CD4-positive, alpha-beta T cell (primary cell): ENCODE results near the gene RAB1B. TPM values are rescaled to one million over a fixed set of nuclear protein-coding genes. Genes with fewer than 3 reads are reported as not detected.
A peak's percentile ranks its signal among the peaks of the same experiment; 100 is the strongest.

Source experiments
- ATAC-seq: fragments of 200-7000 bp; cut with Tn5 transposase; one replicate; pipeline ENCODE4 v1.10.0; 2022; ENCODE audit warnings: mild to moderate bottlenecking; ENCODE audit not compliant: poor library complexity
- CTCF ChIA-PET: fragments of 350-600 bp; sonication (Branson Sonifier 250); formaldehyde crosslinking; loops from one replicate; lab custom pipeline; 2021; ENCODE audit warnings: antibody characterized with exemption, inconsistent platforms; lab: Charles Lee
- POLR2A ChIA-PET: fragments of 350-600 bp; sonication (Branson Sonifier 250); formaldehyde crosslinking; loops from one replicate; lab custom pipeline; 2021; ENCODE audit warnings: antibody characterized with exemption, inconsistent platforms; lab: Charles Lee
- DNase-seq, 14 experiments: peaks; one replicate each; pipeline ENCODE4 v3.0.0-alpha.2; 2013 to 2020; ENCODE audit warnings: mixed read lengths in 2 of 14
- H3K27ac ChIP-seq, 2 donors: one replicate each; pipeline versions ENCODE4 v1.5.1 to v1.7.0; 2013; ENCODE audit warnings: low read length in 2 of 2, low read depth in 1 of 2, mild to moderate bottlenecking in 1 of 2
- H3K27me3 ChIP-seq, 2 experiments: 1 replicate in 1 of 2; 2 replicates in 1 of 2; pipeline versions ENCODE4 v1.6.1 to v1.7.0; 2013; ENCODE audit warnings: low read length in 2 of 2, control low read depth in 1 of 2, mild to moderate bottlenecking in 1 of 2, moderate library complexity in 1 of 2; ENCODE audit not compliant: insufficient read depth in 2 of 2, control insufficient read depth in 1 of 2
- H3K36me3 ChIP-seq: one replicate; pipeline ENCODE4 v1.6.1; 2013; ENCODE audit warnings: low read length, control low read depth; ENCODE audit not compliant: insufficient read depth
- H3K4me1 ChIP-seq: one replicate; pipeline ENCODE4 v1.6.1; 2013; ENCODE audit warnings: low read length, control low read depth; ENCODE audit not compliant: insufficient read depth
- H3K4me3 ChIP-seq: one replicate; pipeline ENCODE4 v1.5.1; 2013; ENCODE audit warnings: mild to moderate bottlenecking, low read length, moderate library complexity
- H3K9me3 ChIP-seq, 2 experiments: 1 replicate in 1 of 2; 2 replicates in 1 of 2; pipeline versions ENCODE4 v1.6.1 to v1.7.0; 2013; ENCODE audit warnings: low read length in 2 of 2, mild to moderate bottlenecking in 2 of 2, control low read depth in 1 of 2, moderate library complexity in 1 of 2; ENCODE audit not compliant: control insufficient read depth in 1 of 2, insufficient read depth in 1 of 2
- H3K27ac Mint-ChIP-seq: one replicate; pipeline ENCODE4 v1.8.0; 2020; ENCODE audit warnings: mixed read lengths
- H3K27me3 Mint-ChIP-seq: one replicate; pipeline ENCODE4 v1.8.0; 2021; ENCODE audit warnings: mixed read lengths
- H3K36me3 Mint-ChIP-seq: one replicate; pipeline ENCODE4 v1.8.0; 2021; ENCODE audit warnings: low read depth, mixed read lengths
- H3K4me1 Mint-ChIP-seq: one replicate; pipeline ENCODE4 v1.8.0; 2021; ENCODE audit warnings: low read depth, mixed read lengths
- H3K4me3 Mint-ChIP-seq: one replicate; pipeline ENCODE4 v1.8.0; 2020; ENCODE audit warnings: mild to moderate bottlenecking, mixed read lengths
- H3K9me3 Mint-ChIP-seq: one replicate; pipeline ENCODE4 v1.8.0; 2020; ENCODE audit warnings: mixed read lengths
- intact Hi-C, 2 experiments: fragments of 100-400 bp; cut with DNase I in 1 of 2; cut with micrococcal nuclease in 1 of 2; formaldehyde crosslinking; loops; one replicate each; pipeline versions ENCODE4 v1.15.1 to v1.9.0; 2023 to 2025; cut with DNase I, micrococcal nuclease
- total RNA-seq, 174 experiments: library from RNA in 2 of 174; stranded (reverse) in 2 of 174; gene quantifications; one replicate each; pipeline ENCODE4 v1.2.3 and lab custom pipeline; 2021 to 2026
- TF ChIP-seq, protein P1 (sequence below): fragments of 200-600 bp; IDR thresholded peaks from one replicate; pipeline ENCODE4 v1.8.0; 2022; ENCODE audit warnings: antibody characterized with exemption, mild to moderate bottlenecking

The RAB1B gene
- total RNA-seq, 2 experiments from 2014 or later, result 27.4 to 29.4 TPM

DNA sequence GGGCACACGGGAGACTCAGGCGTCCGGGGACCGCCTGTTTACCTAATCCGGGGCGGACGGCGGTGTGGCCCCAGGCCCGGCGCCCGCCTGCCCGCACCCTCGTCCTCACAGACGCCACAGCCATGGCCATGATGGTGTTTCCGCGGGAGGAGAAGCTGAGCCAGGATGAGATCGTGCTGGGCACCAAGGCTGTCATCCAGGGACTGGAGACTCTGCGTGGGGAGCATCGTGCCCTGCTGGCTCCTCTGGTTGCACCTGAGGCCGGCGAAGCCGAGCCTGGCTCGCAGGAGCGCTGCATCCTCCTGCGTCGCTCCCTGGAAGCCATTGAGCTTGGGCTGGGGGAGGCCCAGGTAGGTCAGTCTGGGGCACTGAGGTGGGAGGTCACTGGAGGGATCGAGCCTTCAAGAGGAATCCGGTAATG lies 10.0 kb upstream of the RAB1B start:
- TF ChIP-seq, protein P1, sequence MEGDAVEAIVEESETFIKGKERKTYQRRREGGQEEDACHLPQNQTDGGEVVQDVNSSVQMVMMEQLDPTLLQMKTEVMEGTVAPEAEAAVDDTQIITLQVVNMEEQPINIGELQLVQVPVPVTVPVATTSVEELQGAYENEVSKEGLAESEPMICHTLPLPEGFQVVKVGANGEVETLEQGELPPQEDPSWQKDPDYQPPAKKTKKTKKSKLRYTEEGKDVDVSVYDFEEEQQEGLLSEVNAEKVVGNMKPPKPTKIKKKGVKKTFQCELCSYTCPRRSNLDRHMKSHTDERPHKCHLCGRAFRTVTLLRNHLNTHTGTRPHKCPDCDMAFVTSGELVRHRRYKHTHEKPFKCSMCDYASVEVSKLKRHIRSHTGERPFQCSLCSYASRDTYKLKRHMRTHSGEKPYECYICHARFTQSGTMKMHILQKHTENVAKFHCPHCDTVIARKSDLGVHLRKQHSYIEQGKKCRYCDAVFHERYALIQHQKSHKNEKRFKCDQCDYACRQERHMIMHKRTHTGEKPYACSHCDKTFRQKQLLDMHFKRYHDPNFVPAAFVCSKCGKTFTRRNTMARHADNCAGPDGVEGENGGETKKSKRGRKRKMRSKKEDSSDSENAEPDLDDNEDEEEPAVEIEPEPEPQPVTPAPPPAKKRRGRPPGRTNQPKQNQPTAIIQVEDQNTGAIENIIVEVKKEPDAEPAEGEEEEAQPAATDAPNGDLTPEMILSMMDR, result peak; percentile 17
- Mint-ChIP-seq H3K4me1 (peaks cover 30% of the 10 kb centered on the region), H3K4me3 (peak overlapping the region; percentile 93), H3K27me3 (no peaks in the 10 kb centered on the region), H3K27ac (peak overlapping the region; percentile 96), H3K9me3 (no peaks in the 10 kb centered on the region), H3K36me3 (peaks cover 39% of the 10 kb centered on the region)
- H3K27ac ChIP-seq, result peak overlapping the region; percentile 96 to 99
- no peaks in the 10 kb centered on the region for H3K27me3 ChIP-seq
- H3K4me3 ChIP-seq, result peak overlapping the region; percentile 97
- intact Hi-C loops, result loop anchor here in 1 of 2 experiments (1.0 kb wide), 1 partner anchor 36 kb away; no protein-coding TSS in a partner anchor
- POLR2A ChIA-PET, result interaction anchor here (1.0 kb wide), 1 partner anchor 157 kb away, joined by 3 read pairs; no protein-coding TSS in a partner anchor
- DNase-seq, result no peak
- no peak for ATAC-seq
- peaks cover 29% of the 10 kb centered on the region for H3K36me3 ChIP-seq
- H3K9me3 ChIP-seq, result no peaks in the 10 kb centered on the region
- peaks cover 31% of the 10 kb centered on the region for H3K4me1 ChIP-seq
- CTCF ChIA-PET, result no interaction called here

DNA sequence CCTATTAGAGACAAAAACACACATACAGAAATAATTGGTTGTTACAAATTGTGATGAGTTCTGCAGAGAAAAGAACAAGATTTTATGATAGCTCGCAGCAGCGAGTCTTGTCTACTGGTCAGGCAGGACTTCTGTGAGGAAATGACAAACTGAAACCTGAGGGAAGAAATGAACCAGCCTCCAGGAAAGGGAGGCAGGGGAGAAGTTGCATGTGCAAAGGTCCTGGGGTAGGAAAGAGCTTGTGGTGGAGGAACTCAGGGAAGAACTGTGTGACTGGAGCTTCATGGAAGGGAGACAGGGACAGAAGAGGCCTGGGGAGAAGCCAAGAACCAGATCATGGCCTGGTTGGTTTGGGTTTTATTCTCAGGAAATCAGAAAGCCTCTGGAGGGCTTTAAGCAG lies 9.2 kb upstream of the RAB1B start:
- Histone ChIP-seq H3K4me3 (no peak overlapping the region), H3K36me3 (peaks cover 35% of the 10 kb centered on the region), H3K27ac (peak overlapping the region in 1 of 2 donors; percentile 99), H3K4me1 (peaks cover 31% of the 10 kb centered on the region), H3K9me3 (no peaks in the 10 kb centered on the region), H3K27me3 (no peaks in the 10 kb centered on the region)
- Mint-ChIP-seq H3K27ac (peak overlapping the region; percentile 96), H3K27me3 (no peaks in the 10 kb centered on the region), H3K4me3 (peak overlapping the region; percentile 93), H3K36me3 (peaks cover 43% of the 10 kb centered on the region), H3K4me1 (peaks cover 30% of the 10 kb centered on the region), H3K9me3 (no peaks in the 10 kb centered on the region)
- intact Hi-C loops, result no loop called here
- DNase-seq, result no peak
- ATAC-seq, result no peak
- TF ChIP-seq, protein P1, result no peak
- ChIA-PET POLR2A (interaction anchor here (1.0 to 1.4 kb wide), 3 partner anchors 8 to 158 kb away, joined by 3 to 4 read pairs (median 3); no protein-coding TSS in a partner anchor), CTCF (interaction anchor here (1.0 kb wide), 1 partner anchor 37 kb away, joined by 5 read pairs; no protein-coding TSS in a partner anchor)

DNA sequence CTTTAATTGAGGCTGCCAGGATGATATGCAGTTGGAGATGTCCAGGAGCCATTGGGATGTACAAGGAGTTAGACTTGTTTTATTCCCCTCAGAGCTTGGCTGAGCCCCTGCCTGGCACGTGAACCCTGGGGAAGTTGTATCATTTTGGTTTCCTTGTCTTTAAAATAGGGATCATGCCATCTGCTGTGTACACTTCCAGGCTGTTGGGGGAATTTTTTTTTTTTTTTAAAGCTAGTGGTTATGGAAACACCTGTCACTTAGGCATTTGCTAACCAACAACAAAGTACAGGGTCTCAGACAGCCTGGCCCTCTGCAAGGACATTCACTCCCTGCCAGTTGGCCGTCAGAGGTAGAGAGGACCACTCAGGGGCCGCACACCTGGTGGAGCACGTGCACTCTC lies 8.5 kb upstream of the RAB1B start:
- intact Hi-C loops, result loop anchor here in 1 of 2 experiments (10.0 kb wide), 1 partner anchor 545 kb away; the partner anchor contains the start of gene KAT5
- Histone ChIP-seq H3K27ac (no peak overlapping the region), H3K4me3 (no peak overlapping the region), H3K36me3 (peaks cover 43% of the 10 kb centered on the region), H3K9me3 (no peaks in the 10 kb centered on the region), H3K27me3 (no peaks in the 10 kb centered on the region), H3K4me1 (peaks cover 31% of the 10 kb centered on the region)
- TF ChIP-seq, protein P1, result no peak
- ChIA-PET POLR2A (interaction anchor here (1.0 to 1.4 kb wide), 3 partner anchors 8 to 38 kb away, joined by 3 to 4 read pairs (median 3); no protein-coding TSS in a partner anchor), CTCF (interaction anchor here (1.0 to 1.1 kb wide), 2 partner anchors 37 to 38 kb away, joined by 4 to 5 read pairs; no protein-coding TSS in a partner anchor)
- Mint-ChIP-seq H3K36me3 (peaks cover 50% of the 10 kb centered on the region), H3K27me3 (no peaks in the 10 kb centered on the region), H3K4me1 (peaks cover 33% of the 10 kb centered on the region), H3K4me3 (peak overlapping the region; percentile 75), H3K9me3 (no peaks in the 10 kb centered on the region), H3K27ac (peak overlapping the region; percentile 96)
- ATAC-seq (no peak), DNase-seq (no peak)
